ENCODE results near the gene PRIMA1.

PRIMA1 gene

GRCh38 chr14:93725993-93726392 lies 62.3 kb downstream of the PRIMA1 start:
- no peak overlapping the region for H3K4me3 ChIP-seq (ENCODE audit: low read depth, low read length)
- CTCF ChIA-PET, result no interaction called here
- no peak for DNase-seq (ENCODE audit: low read depth, low spot score)
- no peak for TF ChIP-seq CTCF (IDR thresholded peaks at IDR 0.05; ENCODE audit: insufficient read depth, low read length, missing control alignments)
- POLR2A ChIA-PET, result no interaction called here

- DNase-seq (ENCODE audit: low read depth, low spot score), result no peak
- TF ChIP-seq CTCF (IDR thresholded peaks at IDR 0.05; ENCODE audit: insufficient read depth, low read length, missing control alignments), result no peak
- ChIA-PET POLR2A (no interaction called here), CTCF (no interaction called here)
- H3K4me3 ChIP-seq (ENCODE audit: low read depth, low read length), result no peak overlapping the region
Observed at GRCh38 chr14:93725002-93725582, 63.2 kb downstream of the PRIMA1 start.

- no peak overlapping the region for H3K4me3 ChIP-seq (ENCODE audit: low read depth, low read length)
- ChIA-PET POLR2A (no interaction called here), CTCF (no interaction called here)
- no peak for DNase-seq (ENCODE audit: low read depth, low spot score)
- no peak for TF ChIP-seq CTCF (IDR thresholded peaks at IDR 0.05; ENCODE audit: insufficient read depth, low read length, missing control alignments)
Observed at GRCh38 chr14:93723001-93723400, 65.3 kb downstream of the PRIMA1 start.

- CTCF ChIA-PET, result no interaction called here
- POLR2A ChIA-PET, result no interaction called here
- no peak overlapping the region for H3K4me3 ChIP-seq (ENCODE audit: low read depth, low read length)
- no peak for TF ChIP-seq CTCF (IDR thresholded peaks at IDR 0.05; ENCODE audit: insufficient read depth, low read length, missing control alignments)
- DNase-seq (ENCODE audit: low read depth, low spot score), result no peak
Observed at GRCh38 chr14:93720981-93721483, 67.3 kb downstream of the PRIMA1 start.

GRCh38 chr14:93720076-93720815 lies 68.0 kb downstream of the PRIMA1 start:
- CTCF ChIA-PET, result no interaction called here
- POLR2A ChIA-PET, result no interaction called here
- no peak for TF ChIP-seq CTCF (IDR thresholded peaks at IDR 0.05; ENCODE audit: insufficient read depth, low read length, missing control alignments)
- no peak overlapping the region for H3K4me3 ChIP-seq (ENCODE audit: low read depth, low read length)
- DNase-seq (ENCODE audit: low read depth, low spot score), result no peak

GRCh38 chr14:93719256-93719655 lies 69.0 kb downstream of the PRIMA1 start:
- CTCF ChIA-PET, result no interaction called here
- POLR2A ChIA-PET, result no interaction called here
- H3K4me3 ChIP-seq (ENCODE audit: low read depth, low read length), result no peak overlapping the region
- no peak for DNase-seq (ENCODE audit: low read depth, low spot score)
- TF ChIP-seq CTCF (IDR thresholded peaks at IDR 0.05; ENCODE audit: insufficient read depth, low read length, missing control alignments), result no peak

Data from AG04449 (cell line).